SK-N-SH treated with all-trans-retinoic acid at 6 μM for 48 hours (cell line): ENCODE data around the gene ARHGAP10.
A peak's percentile ranks its signal among the peaks of the same experiment; 100 is the strongest.

Experiments used
- ATAC-seq: fragments of 200-7000 bp; cut with Tn5 transposase; 3 replicates; pipeline ENCODE4 v1.9.1; 2020; ENCODE audit warnings: mild to moderate bottlenecking, moderate library complexity
- BACH2 ChIP-seq: fragments of 250-450 bp; sonication (Bioruptor Pico); IDR thresholded peaks from 2 replicates; pipeline ENCODE4 v1.9.0; 2021; ENCODE audit warnings: mild to moderate bottlenecking, borderline replicate concordance
- CSDC2 ChIP-seq: fragments of 250-450 bp; sonication (Bioruptor Pico); IDR thresholded peaks from 2 replicates; pipeline ENCODE4 v1.5.0; 2020; ENCODE audit warnings: mild to moderate bottlenecking, moderate library complexity
- ESRRG ChIP-seq: fragments of 250-450 bp; sonication (Bioruptor Pico); IDR thresholded peaks from 2 replicates; pipeline ENCODE4 v1.6.1; 2021; ENCODE audit warnings: mild to moderate bottlenecking
- ISL1 ChIP-seq: fragments of 250-450 bp; sonication (Bioruptor Pico); IDR thresholded peaks from 2 replicates; pipeline ENCODE4 v2.1.2; 2022; ENCODE audit warnings: mild to moderate bottlenecking, moderate library complexity
- OSR1 ChIP-seq: fragments of 250-450 bp; sonication (Bioruptor Pico); IDR thresholded peaks from 2 replicates; pipeline ENCODE4 v1.8.0; 2022; ENCODE audit warnings: moderate library complexity, mild to moderate bottlenecking, inconsistent platforms
- POU6F1 ChIP-seq: fragments of 250-450 bp; sonication (Bioruptor Pico); IDR thresholded peaks from 2 replicates; pipeline ENCODE4 v1.8.0; 2021; ENCODE audit warnings: low read depth, mild to moderate bottlenecking, moderate library complexity, borderline replicate concordance
- PPARA ChIP-seq: fragments of 250-450 bp; sonication (Bioruptor Pico); IDR thresholded peaks from 2 replicates; pipeline ENCODE4 v1.5.0; 2020; ENCODE audit warnings: mild to moderate bottlenecking, borderline replicate concordance
- RARB ChIP-seq: fragments of 250-450 bp; sonication (Bioruptor Pico); IDR thresholded peaks from 2 replicates; pipeline ENCODE4 v1.8.0; 2021; ENCODE audit warnings: mild to moderate bottlenecking, moderate library complexity
- TCF4 ChIP-seq: fragments of 250-450 bp; sonication (Bioruptor Pico); IDR thresholded peaks from 2 replicates; pipeline ENCODE4 v1.8.0; 2021; ENCODE audit warnings: mild to moderate bottlenecking, moderate library complexity, borderline replicate concordance
- TOX ChIP-seq: fragments of 250-450 bp; sonication (Bioruptor Pico); IDR thresholded peaks from 2 replicates; pipeline ENCODE4 v1.8.0; 2021; ENCODE audit warnings: mild to moderate bottlenecking, moderate library complexity, borderline replicate concordance
- TSHZ2 ChIP-seq: fragments of 250-450 bp; sonication (Bioruptor Pico); IDR thresholded peaks from 2 replicates; pipeline ENCODE4 v1.5.0; 2020; ENCODE audit warnings: mild to moderate bottlenecking, moderate library complexity
- ZC3H10 ChIP-seq: fragments of 250-450 bp; sonication (Bioruptor Pico); IDR thresholded peaks from 2 replicates; pipeline ENCODE4 v1.5.1; 2021; ENCODE audit warnings: mild to moderate bottlenecking, moderate library complexity
- ZFP3 ChIP-seq: fragments of 250-450 bp; sonication (Bioruptor Pico); IDR thresholded peaks from 2 replicates; pipeline ENCODE4 v1.5.0; 2020; ENCODE audit warnings: mild to moderate bottlenecking, moderate library complexity
- ZFP30 ChIP-seq: fragments of 450-650 bp; formaldehyde crosslinking; IDR thresholded peaks from 2 replicates; pipeline ENCODE4 v1.5.0; 2022; ENCODE audit warnings: mild to moderate bottlenecking, moderate library complexity
- ZNF70 ChIP-seq: fragments of 450-650 bp; formaldehyde crosslinking; IDR thresholded peaks from 2 replicates; pipeline ENCODE4 v1.5.0; 2020; ENCODE audit warnings: mild to moderate bottlenecking, moderate library complexity
- TF ChIP-seq, protein P1 (sequence below): fragments of 250-450 bp; sonication (Bioruptor Pico); IDR thresholded peaks from 2 replicates; pipeline ENCODE4 v1.5.1; 2021; ENCODE audit warnings: mild to moderate bottlenecking, moderate library complexity

Gene ARHGAP10

DNA sequence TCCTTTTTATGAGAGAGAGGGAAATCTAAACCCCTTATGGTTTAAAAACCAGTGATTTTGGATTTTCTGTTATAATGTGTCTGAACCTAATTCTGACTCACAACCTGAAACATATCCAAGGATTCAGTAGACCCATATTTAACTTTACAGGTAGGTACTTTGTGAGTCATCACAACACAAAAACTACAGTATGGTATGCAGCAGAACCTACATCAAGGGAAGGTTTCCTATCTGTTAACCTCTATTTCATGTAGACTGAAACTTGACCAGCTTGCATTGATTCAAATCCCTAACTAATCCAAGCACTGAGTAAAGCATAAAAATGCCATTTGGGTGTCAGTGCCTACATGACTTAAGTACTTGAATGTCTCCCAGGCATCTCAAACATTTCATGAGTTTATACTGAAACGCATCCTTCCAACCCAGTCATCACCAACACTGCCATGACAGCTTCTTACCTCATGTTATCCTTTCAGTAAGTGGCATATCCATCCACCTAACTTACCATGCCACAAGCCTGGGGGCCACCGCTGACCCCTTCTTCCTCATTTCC, 4.3 kb upstream of the ARHGAP10 start:
- no peak for ATAC-seq
- no peak for TF ChIP-seq CSDC2
- no peak for TF ChIP-seq PPARA (CRISPR knock-in tag)
- TF ChIP-seq ISL1 (CRISPR knock-in tag): no peak

GRCh38 chr4:147730333-147730732, 1.6 kb upstream of the ARHGAP10 start:
- TF ChIP-seq POU6F1 (no peak), OSR1 (CRISPR knock-in tag) (no peak), TOX (CRISPR knock-in tag) (no peak), ZC3H10 (no peak), PPARA (CRISPR knock-in tag) (no peak), TSHZ2 (CRISPR knock-in tag) (no peak), ZFP3 (no peak), ZNF70 (CRISPR knock-in tag) (no peak)
- TF ChIP-seq, protein P1, sequence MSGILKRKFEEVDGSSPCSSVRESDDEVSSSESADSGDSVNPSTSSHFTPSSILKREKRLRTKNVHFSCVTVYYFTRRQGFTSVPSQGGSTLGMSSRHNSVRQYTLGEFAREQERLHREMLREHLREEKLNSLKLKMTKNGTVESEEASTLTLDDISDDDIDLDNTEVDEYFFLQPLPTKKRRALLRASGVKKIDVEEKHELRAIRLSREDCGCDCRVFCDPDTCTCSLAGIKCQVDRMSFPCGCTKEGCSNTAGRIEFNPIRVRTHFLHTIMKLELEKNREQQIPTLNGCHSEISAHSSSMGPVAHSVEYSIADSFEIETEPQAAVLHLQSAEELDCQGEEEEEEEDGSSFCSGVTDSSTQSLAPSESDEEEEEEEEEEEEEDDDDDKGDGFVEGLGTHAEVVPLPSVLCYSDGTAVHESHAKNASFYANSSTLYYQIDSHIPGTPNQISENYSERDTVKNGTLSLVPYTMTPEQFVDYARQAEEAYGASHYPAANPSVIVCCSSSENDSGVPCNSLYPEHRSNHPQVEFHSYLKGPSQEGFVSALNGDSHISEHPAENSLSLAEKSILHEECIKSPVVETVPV (CRISPR knock-in tag): no peak
- no peak for ATAC-seq

DNA sequence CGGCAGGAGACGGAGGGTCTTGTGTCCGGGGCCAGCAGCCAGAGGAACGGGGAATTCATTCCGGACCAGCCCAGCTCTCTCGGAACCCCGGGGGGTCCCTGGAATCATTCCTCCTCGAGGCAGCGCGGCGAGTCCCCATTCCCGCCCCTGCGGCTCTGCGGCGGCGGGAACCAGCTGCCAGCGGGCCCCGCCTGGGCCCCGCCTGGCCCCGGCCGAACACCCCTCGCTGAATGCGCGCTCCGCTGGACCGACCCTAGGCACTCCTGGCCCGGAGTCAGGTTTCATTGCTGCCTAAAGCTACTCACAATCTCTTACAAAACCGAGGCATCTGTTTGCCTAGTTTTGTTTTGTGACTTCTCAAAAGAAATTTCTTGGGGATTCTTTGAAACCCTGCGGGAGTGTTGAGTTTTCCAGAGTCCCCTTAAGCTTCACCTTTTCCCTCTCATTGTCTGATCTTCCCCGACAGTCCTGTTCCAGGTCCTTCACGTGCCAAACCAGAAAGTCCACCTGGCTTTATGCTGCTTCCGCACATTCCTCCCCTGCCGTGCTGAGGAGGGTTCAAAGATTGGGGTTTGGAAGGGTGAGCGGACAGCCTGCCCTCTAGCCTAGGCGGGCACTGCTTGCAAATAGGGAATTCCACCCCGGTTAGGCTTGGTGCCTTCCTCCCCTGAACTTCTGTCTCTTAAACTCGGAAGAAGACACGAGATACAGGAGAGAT, 789 bp downstream of the ARHGAP10 start:
- no peak for TF ChIP-seq CSDC2
- no peak for TF ChIP-seq BACH2 (CRISPR knock-in tag)
- no peak for TF ChIP-seq TOX (CRISPR knock-in tag)
- TF ChIP-seq ISL1 (CRISPR knock-in tag): no peak
- TF ChIP-seq RARB (CRISPR knock-in tag): no peak
- no peak for TF ChIP-seq ZFP3
- TF ChIP-seq ZFP30 (CRISPR knock-in tag): no peak
- no peak for TF ChIP-seq TSHZ2 (CRISPR knock-in tag)
- peak; percentile 66 for ATAC-seq

DNA sequence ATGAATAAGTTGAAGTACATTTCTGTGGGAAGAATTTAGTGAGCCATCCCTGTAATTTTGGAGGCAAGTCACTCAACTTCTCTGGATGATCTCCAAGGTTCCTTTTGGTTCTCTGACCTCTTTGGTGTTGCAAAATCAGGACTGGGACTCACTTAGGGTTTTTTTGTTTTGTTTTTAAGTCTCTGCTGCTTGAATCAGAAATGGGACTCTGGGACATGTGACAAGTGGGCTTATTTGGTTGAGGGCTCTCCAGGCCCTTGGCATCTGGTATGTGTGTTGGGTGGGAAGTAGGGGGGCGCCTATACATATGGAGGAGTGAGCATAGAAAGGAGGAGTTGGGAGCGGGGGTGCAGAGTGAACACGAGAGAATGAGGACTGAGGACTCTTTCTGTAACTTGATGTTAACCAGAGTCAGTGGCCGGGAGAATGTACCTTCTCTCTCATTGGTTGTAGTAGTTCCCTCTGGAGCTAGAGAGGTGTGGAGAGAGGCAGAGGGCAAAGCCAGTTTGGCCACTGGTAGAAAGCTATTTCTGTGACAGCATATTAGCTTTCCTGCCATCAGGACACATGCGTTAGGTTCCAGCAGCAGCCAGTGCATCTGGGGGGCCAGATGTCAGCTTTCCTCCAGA, 1.9 kb downstream of the ARHGAP10 start:
- ATAC-seq: 0 out of 3 replicates have a peak, but pooled peaks have one; percentile 2
- TF ChIP-seq ESRRG (CRISPR knock-in tag): no peak
- no peak for TF ChIP-seq PPARA (CRISPR knock-in tag)
- no peak for TF ChIP-seq POU6F1
- no peak for TF ChIP-seq ZFP30 (CRISPR knock-in tag)
- TF ChIP-seq, protein P1 (CRISPR knock-in tag): no peak
- TF ChIP-seq BACH2 (CRISPR knock-in tag): no peak
- TF ChIP-seq TCF4 (CRISPR knock-in tag): no peak
